HCT116 (cell line): Measurements from ENCODE around the gene TRIM66. TPM values are rescaled to one million over a fixed set of nuclear protein-coding genes. Genes with fewer than 3 reads are reported as not detected.

Source experiments
- ATAC-seq: fragments of 200-7000 bp; cut with Tn5 transposase; 2 replicates; pipeline ENCODE4 v1.9.1; 2020; ENCODE audit warnings: mild to moderate bottlenecking, moderate library complexity
- BruUV-seq: library from RNA; stranded (reverse); fragments of 400-500 nt; replicated peaks from 2 replicates; lab custom pipeline; 2021; lab: Mats Ljungman, UMichigan
- CTCF ChIA-PET: fragments of 300-600 bp; sonication (Branson Sonifier 250); formaldehyde crosslinking; loops from one replicate; lab custom pipeline; 2021; ENCODE audit warnings: antibody characterized with exemption; lab: Charles Lee
- POLR2A ChIA-PET: fragments of 300-600, 350-600 bp; sonication (Branson Sonifier 250); formaldehyde crosslinking; loops from one replicate; lab custom pipeline; 2021; ENCODE audit warnings: antibody characterized with exemption; lab: Charles Lee
- RAD21 ChIA-PET, 2 experiments: fragments of 300-600 bp; sonication (Branson Sonifier 250); formaldehyde crosslinking; loops; one replicate each; lab custom pipeline; 2023; ENCODE audit warnings: low total read pairs in 2 of 2; ENCODE audit not compliant: uncharacterized antibody in 2 of 2, unreplicated experiment in 2 of 2, low non-redundant PET in 1 of 2; lab: Charles Lee
- DNase-seq: peaks from one replicate; pipeline ENCODE4 v3.0.0-alpha.2; 2010; ENCODE audit warnings: low read depth, low spot score
- H2AFZ ChIP-seq: fragments of 200-600 bp; shearing (Covaris generic), sonication (generic); 2 replicates; pipeline ENCODE4 v1.6.1; 2017; ENCODE audit warnings: low read depth, mixed run types, mixed read lengths, antibody characterized with exemption, low read length; ENCODE audit not compliant: poor library complexity, severe bottlenecking
- H3K27ac ChIP-seq: 2 replicates; pipeline ENCODE4 v1.5.1; 2012; ENCODE audit warnings: low read depth, low read length
- H3K27me3 ChIP-seq: fragments of 200-600 bp; sonication (generic); 2 replicates; pipeline ENCODE4 v1.6.1; 2016; ENCODE audit warnings: mixed run types, low read length, mixed read lengths; ENCODE audit not compliant: insufficient read depth
- H3K36me3 ChIP-seq, 2 experiments: fragments of 200-500 bp in 1 of 2; fragments of 200-600 bp in 1 of 2; sonication (Bioruptor generic) in 1 of 2; sonication (generic) in 1 of 2; 2 replicates each; pipeline versions ENCODE4 v1.5.1 to v1.6.1; 2014 to 2016; ENCODE audit warnings: low read length in 2 of 2, inconsistent platforms in 1 of 2, mixed read lengths in 1 of 2, mixed run types in 1 of 2; ENCODE audit not compliant: insufficient read depth in 2 of 2, control insufficient read depth in 1 of 2
- H3K4me1 ChIP-seq, 2 experiments: fragments of 200-600 bp in 1 of 2; sonication (generic) in 1 of 2; 2 replicates each; pipeline versions ENCODE4 v1.5.1 to v1.6.1; 2012 to 2017; ENCODE audit warnings: low read length in 2 of 2, inconsistent platforms in 1 of 2, mild to moderate bottlenecking in 1 of 2, mixed read lengths in 1 of 2, mixed run types in 1 of 2, moderate library complexity in 1 of 2; ENCODE audit not compliant: insufficient read depth in 2 of 2, control insufficient read depth in 1 of 2
- H3K4me2 ChIP-seq: fragments of 200-600 bp; sonication (generic); 2 replicates; pipeline ENCODE4 v1.6.1; 2017; ENCODE audit warnings: mixed run types, low read length, mixed read lengths
- H3K4me3 ChIP-seq, 2 experiments: fragments of 200-600 bp in 1 of 2; sonication (generic) in 1 of 2; replicated peaks in 1 of 2; 2 replicates each; pipeline ENCODE4 v1.5.1; 2011 to 2016; ENCODE audit warnings: low read length in 2 of 2, control low read depth in 1 of 2, low read depth in 1 of 2, mild to moderate bottlenecking in 1 of 2, mixed read lengths in 1 of 2, mixed run types in 1 of 2
- H3K79me2 ChIP-seq: fragments of 200-600 bp; sonication (generic); 2 replicates; pipeline ENCODE4 v1.6.1; 2017; ENCODE audit warnings: mild to moderate bottlenecking, mixed run types, low read length, moderate library complexity, mixed read lengths; ENCODE audit not compliant: insufficient read depth
- H3K9ac ChIP-seq: fragments of 200-600 bp; sonication (generic); 2 replicates; pipeline ENCODE4 v1.6.1; 2016; ENCODE audit warnings: low read length, mixed read lengths
- H3K9me2 ChIP-seq: fragments of 200-600 bp; sonication (generic), shearing (Covaris generic); 2 replicates; pipeline ENCODE4 v1.6.1; 2017; ENCODE audit warnings: mixed run types, mild to moderate bottlenecking, moderate library complexity; ENCODE audit not compliant: insufficient read depth
- H3K9me3 ChIP-seq, 2 experiments: fragments of 200-500 bp in 1 of 2; fragments of 200-600 bp in 1 of 2; sonication (Bioruptor generic) in 1 of 2; sonication (generic) in 1 of 2; 2 replicates each; pipeline ENCODE4 v1.6.1; 2014 to 2017; ENCODE audit warnings: low read length in 2 of 2, mixed read lengths in 2 of 2, inconsistent platforms in 1 of 2, low read depth in 1 of 2, mild to moderate bottlenecking in 1 of 2, mixed run types in 1 of 2, moderate library complexity in 1 of 2; ENCODE audit not compliant: control insufficient read depth in 1 of 2, insufficient read depth in 1 of 2
- H4K20me1 ChIP-seq: fragments of 200-600 bp; sonication (generic), shearing (Covaris generic); 2 replicates; pipeline ENCODE4 v1.6.1; 2017; ENCODE audit warnings: mixed run types, mild to moderate bottlenecking, moderate library complexity; ENCODE audit not compliant: insufficient read depth
- EGR1 ChIP-seq: IDR thresholded peaks from 2 replicates; pipeline ENCODE4 v1.6.1; 2012; ENCODE audit warnings: low read depth
- ELF1 ChIP-seq: IDR thresholded peaks from 2 replicates; pipeline ENCODE4 v1.6.1; 2012; ENCODE audit warnings: low read depth, borderline replicate concordance
- POLR2AphosphoS5 ChIP-seq: IDR thresholded peaks from 2 replicates; pipeline ENCODE4 v1.6.1; 2011; ENCODE audit warnings: mild to moderate bottlenecking, low read depth, low read length, moderate library complexity
- SIN3A ChIP-seq: IDR thresholded peaks from 2 replicates; pipeline ENCODE4 v1.6.1; 2012; ENCODE audit warnings: low read depth
- SP1 ChIP-seq: IDR thresholded peaks from 2 replicates; pipeline ENCODE4 v1.6.1; 2012; ENCODE audit warnings: low read depth
- intact Hi-C: fragments of 100-400 bp; cut with micrococcal nuclease; formaldehyde crosslinking; loops from 2 replicates; pipeline ENCODE4 v1.10.0; 2022
- total RNA-seq: library from RNA; stranded (reverse); gene quantifications from one replicate; pipeline ENCODE4 v1.2.1, GENCODE V29; 2021; ENCODE audit not compliant: unreplicated experiment
- TF ChIP-seq, protein P1 (sequence below), 3 experiments: fragments of 200-600 bp in 1 of 3; sonication (generic) in 1 of 3; IDR thresholded peaks in 2 of 3; conservative IDR thresholded peaks in 1 of 3; 2 replicates each; pipeline ENCODE4 v1.5.1; 2012 to 2017; ENCODE audit warnings: low read depth in 2 of 3, low read length in 2 of 3, antibody characterized with exemption in 1 of 3, borderline replicate concordance in 1 of 3, control low read depth in 1 of 3, mild to moderate bottlenecking in 1 of 3, mixed read lengths in 1 of 3, mixed run types in 1 of 3, moderate library complexity in 1 of 3; ENCODE audit not compliant: insufficient read depth in 1 of 3

TRIM66 gene
- total RNA-seq, 1 experiment from 2014 or later: 24.8 TPM

DNA sequence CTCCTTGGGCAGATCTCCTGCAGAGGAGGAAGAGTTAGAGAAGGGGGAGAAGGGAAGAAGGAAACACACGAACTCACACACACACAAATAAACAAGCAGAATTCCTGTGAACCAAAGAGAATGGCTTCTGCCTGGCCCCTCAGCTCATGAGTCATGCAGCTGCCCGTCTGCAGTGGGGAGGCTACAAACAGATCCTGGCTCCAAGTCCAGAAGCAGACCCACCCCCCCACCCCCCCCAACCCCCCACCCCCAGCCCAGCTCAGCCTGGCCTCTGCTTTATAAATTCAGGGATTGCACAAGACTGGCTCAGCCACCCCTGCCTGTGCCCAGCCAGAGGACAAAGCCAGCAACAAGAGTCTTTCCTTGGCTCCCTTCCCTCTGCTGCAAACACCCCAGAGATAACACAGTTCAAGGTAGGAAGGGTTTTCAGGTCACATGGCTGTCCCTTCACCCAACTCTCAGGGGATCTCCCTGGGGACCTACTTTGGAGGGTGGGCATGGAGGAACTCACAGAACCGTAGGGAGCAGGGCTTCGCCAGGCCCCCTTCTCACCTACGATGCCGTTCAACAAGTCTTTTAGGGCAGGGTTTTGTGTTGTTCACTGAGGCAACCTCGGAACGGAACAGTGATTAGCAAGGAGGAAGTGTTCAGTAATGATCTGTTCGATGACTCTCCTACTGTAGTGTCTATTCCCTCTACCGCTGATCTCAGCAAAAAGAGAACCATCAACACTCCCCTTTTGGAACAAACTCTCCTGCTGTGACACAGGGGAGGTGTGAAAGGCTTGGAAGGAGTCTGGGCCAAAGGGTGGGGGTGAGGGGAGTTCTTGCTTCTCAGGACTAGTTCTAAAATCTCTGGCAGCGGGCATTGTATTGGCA, 35.6 kb upstream of the TRIM66 start:
- no peak for ATAC-seq
- peak overlapping the region; percentile 80 for H3K4me2 ChIP-seq
- H3K27ac ChIP-seq: peak overlapping the region; percentile 67
- no peaks in the 10 kb centered on the region for H3K79me2 ChIP-seq
- H3K9me3 ChIP-seq: no peaks in the 10 kb centered on the region
- ChIA-PET POLR2A (interaction anchor here (0.7 to 1.4 kb wide), 2 partner anchors 9 to 30 kb away, joined by 3 to 4 read pairs; no protein-coding TSS in a partner anchor), CTCF (no interaction called here), RAD21 (no interaction called here)
- peak overlapping the region in 1 of 2 experiments; percentile 35; a peak in 1 of 4 replicates for H3K4me3 ChIP-seq
- no peak overlapping the region for H2AFZ ChIP-seq
- no peaks in the 10 kb centered on the region for H3K27me3 ChIP-seq
- no peaks in the 10 kb centered on the region for H4K20me1 ChIP-seq
- H3K4me1 ChIP-seq: peaks cover 52 to 68% of the 10 kb centered on the region in 2 experiments
- no peaks in the 10 kb centered on the region for H3K36me3 ChIP-seq
- H3K9ac ChIP-seq: peak overlapping the region; percentile 47
- intact Hi-C loops: no loop called here
- no peak for DNase-seq
- TF ChIP-seq EGR1 (no peak), SIN3A (no peak), SP1 (no peak), POLR2AphosphoS5 (no peak), ELF1 (no peak)
- TF ChIP-seq, protein P1, sequence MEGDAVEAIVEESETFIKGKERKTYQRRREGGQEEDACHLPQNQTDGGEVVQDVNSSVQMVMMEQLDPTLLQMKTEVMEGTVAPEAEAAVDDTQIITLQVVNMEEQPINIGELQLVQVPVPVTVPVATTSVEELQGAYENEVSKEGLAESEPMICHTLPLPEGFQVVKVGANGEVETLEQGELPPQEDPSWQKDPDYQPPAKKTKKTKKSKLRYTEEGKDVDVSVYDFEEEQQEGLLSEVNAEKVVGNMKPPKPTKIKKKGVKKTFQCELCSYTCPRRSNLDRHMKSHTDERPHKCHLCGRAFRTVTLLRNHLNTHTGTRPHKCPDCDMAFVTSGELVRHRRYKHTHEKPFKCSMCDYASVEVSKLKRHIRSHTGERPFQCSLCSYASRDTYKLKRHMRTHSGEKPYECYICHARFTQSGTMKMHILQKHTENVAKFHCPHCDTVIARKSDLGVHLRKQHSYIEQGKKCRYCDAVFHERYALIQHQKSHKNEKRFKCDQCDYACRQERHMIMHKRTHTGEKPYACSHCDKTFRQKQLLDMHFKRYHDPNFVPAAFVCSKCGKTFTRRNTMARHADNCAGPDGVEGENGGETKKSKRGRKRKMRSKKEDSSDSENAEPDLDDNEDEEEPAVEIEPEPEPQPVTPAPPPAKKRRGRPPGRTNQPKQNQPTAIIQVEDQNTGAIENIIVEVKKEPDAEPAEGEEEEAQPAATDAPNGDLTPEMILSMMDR (IDR thresholded peaks at IDR 0.05 in 2 of 3, conservative IDR thresholded peaks at IDR 0.05 in 1 of 3; ENCODE audit: borderline replicate concordance in 1 of 3, insufficient read depth in 1 of 3, low read depth in 2 of 3, low read length in 2 of 3): no peak
- no TSS peak for BruUV-seq
- H3K9me2 ChIP-seq: no peaks in the 10 kb centered on the region
